Thoracic aorta (tissue), 2 donors: ENCODE results near the gene CDC42BPB. TPM values are rescaled to one million over a fixed set of nuclear protein-coding genes. Genes with fewer than 3 reads are reported as not detected.

Source experiments
- ATAC-seq: fragments of 150-250 bp; one replicate; pipeline ENCODE4 v1.8.0; 2017; ENCODE audit warnings: low read depth; ENCODE audit not compliant: insufficient number of reproducible peaks, low FRiP score
- DNase-seq: peaks from one replicate; pipeline ENCODE4 v3.0.0-alpha.2; 2020; ENCODE audit warnings: low spot score
- H3K27ac ChIP-seq, 2 donors: fragments of 200-600 bp; sonication (generic); 1 replicate in 1 of 2; 2 replicates in 1 of 2; pipeline ENCODE4 v1.5.1; 2016; ENCODE audit warnings: mild to moderate bottlenecking in 2 of 2, moderate library complexity in 2 of 2
- H3K27me3 ChIP-seq: fragments of 200-600 bp; sonication (generic); replicated peaks from 2 replicates; pipeline ENCODE4 v1.6.0; 2016; ENCODE audit warnings: mild to moderate bottlenecking; ENCODE audit not compliant: insufficient read depth
- H3K36me3 ChIP-seq: fragments of 200-600 bp; sonication (generic); one replicate; pipeline ENCODE4 v1.5.1; 2016
- H3K4me1 ChIP-seq, 2 donors: fragments of 200-600 bp; sonication (generic); 1 replicate in 1 of 2; 2 replicates in 1 of 2; pipeline versions ENCODE4 v1.5.1 to v1.6.0; 2016; ENCODE audit warnings: low read depth in 2 of 2, mild to moderate bottlenecking in 1 of 2; ENCODE audit not compliant: control insufficient read depth in 1 of 2
- H3K4me3 ChIP-seq: fragments of 200-600 bp; sonication (generic); 2 replicates; pipeline ENCODE4 v1.5.1; 2016; ENCODE audit warnings: mild to moderate bottlenecking
- H3K9me3 ChIP-seq: fragments of 200-600 bp; sonication (generic); 2 replicates; pipeline ENCODE4 v1.5.1; 2016
- total RNA-seq, 2 donors: library from RNA; depleted of rRNA; stranded (reverse); fragments of >200 nt; gene quantifications; one replicate each; pipeline versions ENCODE4 v1.1.0 to v1.2.3, GENCODE V29; 2016
- TF ChIP-seq, protein P1 (sequence below): fragments of 200-600 bp; sonication (generic); IDR thresholded peaks from one replicate; pipeline ENCODE4 v1.5.1; 2019; ENCODE audit warnings: antibody characterized with exemption

The CDC42BPB gene
- total RNA-seq, 2 donors from 2014 or later = 121 to 133 TPM

DNA sequence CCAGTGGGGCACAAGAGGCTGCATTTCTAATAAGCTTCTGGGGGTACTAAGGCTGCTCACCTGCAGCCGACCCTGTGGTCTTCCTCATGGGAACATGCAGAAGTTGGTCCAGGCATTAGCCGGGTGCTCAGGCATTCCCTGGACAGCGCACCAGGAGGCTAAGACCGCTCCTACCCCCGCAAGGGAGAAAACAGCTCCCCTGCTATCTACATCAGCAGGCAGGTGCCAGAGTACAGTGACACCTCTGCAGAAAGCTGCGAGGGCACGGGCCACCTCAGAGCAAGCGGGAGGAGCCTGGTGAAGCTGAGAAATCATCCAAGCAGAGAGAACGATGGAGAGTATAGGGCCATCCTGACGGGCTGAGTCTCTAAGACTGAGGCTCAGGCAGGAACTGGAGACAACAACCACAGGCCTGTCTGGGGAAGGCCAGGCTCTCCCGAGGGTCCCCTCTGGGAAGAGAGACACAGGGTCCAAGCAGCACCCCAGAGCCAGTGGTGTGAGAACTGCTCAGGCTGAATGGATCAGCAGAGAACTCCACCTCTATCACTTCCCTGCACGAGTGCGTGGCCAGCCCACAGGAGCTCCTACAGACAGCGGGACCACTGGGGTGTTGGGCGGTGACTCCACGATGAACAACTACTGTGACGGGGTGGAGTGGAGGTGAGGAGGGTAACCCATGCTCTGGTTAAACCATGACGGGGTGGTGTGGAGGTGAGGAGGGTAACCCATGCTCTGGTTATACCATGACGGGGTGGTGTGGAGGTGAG is 72.8 kb downstream of the CDC42BPB start:
- peaks cover 16% of the 10 kb centered on the region for H3K9me3 ChIP-seq
- TF ChIP-seq, protein P1, sequence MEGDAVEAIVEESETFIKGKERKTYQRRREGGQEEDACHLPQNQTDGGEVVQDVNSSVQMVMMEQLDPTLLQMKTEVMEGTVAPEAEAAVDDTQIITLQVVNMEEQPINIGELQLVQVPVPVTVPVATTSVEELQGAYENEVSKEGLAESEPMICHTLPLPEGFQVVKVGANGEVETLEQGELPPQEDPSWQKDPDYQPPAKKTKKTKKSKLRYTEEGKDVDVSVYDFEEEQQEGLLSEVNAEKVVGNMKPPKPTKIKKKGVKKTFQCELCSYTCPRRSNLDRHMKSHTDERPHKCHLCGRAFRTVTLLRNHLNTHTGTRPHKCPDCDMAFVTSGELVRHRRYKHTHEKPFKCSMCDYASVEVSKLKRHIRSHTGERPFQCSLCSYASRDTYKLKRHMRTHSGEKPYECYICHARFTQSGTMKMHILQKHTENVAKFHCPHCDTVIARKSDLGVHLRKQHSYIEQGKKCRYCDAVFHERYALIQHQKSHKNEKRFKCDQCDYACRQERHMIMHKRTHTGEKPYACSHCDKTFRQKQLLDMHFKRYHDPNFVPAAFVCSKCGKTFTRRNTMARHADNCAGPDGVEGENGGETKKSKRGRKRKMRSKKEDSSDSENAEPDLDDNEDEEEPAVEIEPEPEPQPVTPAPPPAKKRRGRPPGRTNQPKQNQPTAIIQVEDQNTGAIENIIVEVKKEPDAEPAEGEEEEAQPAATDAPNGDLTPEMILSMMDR = no peak
- no peak overlapping the region for H3K4me3 ChIP-seq
- no peaks in the 10 kb centered on the region for H3K4me1 ChIP-seq
- peaks cover 56% of the 10 kb centered on the region for H3K36me3 ChIP-seq
- no peak for ATAC-seq
- no peak for DNase-seq
- H3K27ac ChIP-seq = no peak overlapping the region
- H3K27me3 ChIP-seq = no peaks in the 10 kb centered on the region

DNA sequence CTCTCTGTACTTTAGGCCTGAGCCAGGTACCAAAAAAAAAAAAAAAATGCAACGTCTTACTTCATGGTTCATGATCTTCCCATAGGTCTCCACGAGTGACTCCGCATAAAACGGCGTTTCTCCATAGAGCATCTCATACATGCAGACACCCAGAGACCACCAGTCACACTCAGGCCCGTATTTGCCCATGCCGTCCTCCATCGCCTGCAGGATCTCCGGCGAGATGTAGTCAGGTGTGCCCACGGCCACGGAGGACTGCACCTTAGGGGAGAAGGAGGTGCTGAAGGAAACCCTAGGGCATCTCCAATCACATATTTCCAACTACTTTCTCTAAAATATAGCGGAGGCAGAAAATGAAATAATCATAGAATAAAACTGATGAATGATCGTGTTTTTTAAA is 73.9 kb downstream of the CDC42BPB start:
- Histone ChIP-seq H3K4me1 (no peaks in the 10 kb centered on the region), H3K36me3 (peaks cover 52% of the 10 kb centered on the region), H3K27ac (no peak overlapping the region), H3K9me3 (peaks cover 10% of the 10 kb centered on the region), H3K4me3 (no peak overlapping the region), H3K27me3 (no peaks in the 10 kb centered on the region)
- no peak for DNase-seq
- TF ChIP-seq, protein P1 = no peak
- ATAC-seq = no peak

DNA sequence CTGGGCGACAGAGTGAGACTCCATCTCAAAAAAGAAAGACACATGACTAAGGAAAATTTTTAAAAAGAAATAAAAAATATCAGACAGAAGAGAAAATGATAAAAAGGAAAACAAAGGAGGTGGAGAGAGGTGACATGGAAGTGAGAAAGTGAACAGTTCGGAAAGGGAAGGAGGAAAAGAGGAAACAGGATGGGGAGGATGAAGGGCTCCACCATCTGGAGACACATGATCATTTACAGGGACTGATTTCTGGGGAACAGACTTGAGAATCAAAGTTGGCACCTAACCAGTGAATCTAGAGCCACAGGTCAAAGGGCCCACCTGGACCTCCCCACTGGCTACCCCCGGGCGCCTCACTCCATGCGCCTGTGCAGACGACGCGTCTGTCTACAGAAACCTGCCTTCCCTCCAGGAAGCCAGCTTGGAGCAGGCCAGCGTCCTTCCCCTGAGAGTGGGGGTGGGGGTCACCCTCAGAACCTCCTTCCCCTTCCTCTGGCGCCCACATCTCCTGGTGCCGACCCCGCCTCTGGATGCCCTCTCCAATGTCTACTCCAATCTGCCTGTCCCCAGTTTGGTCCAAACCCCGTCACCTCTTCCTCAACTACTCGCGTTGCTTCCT is 74.4 kb downstream of the CDC42BPB start:
- H3K27ac ChIP-seq = no peak overlapping the region
- TF ChIP-seq, protein P1 = no peak
- ATAC-seq (no peak), DNase-seq (no peak)
- H3K9me3 ChIP-seq = peaks cover 5% of the 10 kb centered on the region
- peaks cover 47% of the 10 kb centered on the region for H3K36me3 ChIP-seq
- H3K4me3 ChIP-seq = no peak overlapping the region
- no peaks in the 10 kb centered on the region for H3K4me1 ChIP-seq
- H3K27me3 ChIP-seq = no peaks in the 10 kb centered on the region

DNA sequence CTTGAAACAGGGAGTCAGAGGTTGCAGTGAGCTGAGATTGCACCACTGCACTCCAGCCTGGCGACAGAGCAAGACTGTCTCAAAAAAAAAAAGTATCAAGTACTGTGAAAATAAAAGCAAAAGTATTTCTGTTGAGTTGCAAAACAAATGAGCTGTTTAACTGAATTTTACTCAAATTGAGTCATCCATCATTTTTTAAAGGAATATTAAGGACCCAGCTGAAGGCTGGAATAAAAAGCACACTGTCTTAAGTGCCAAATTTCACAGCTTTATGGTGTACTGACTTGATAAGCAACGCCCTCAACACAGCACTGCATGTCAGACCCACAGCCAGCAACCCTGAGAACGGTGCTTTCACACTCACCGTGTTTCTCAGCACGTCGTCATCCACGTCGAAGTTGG is 76.9 kb downstream of the CDC42BPB start:
- Histone ChIP-seq H3K9me3 (no peaks in the 10 kb centered on the region), H3K4me1 (no peaks in the 10 kb centered on the region), H3K36me3 (peaks cover 60% of the 10 kb centered on the region), H3K27me3 (no peaks in the 10 kb centered on the region), H3K4me3 (no peak overlapping the region), H3K27ac (no peak overlapping the region)
- no peak for DNase-seq
- ATAC-seq = no peak
- TF ChIP-seq, protein P1 = no peak

DNA sequence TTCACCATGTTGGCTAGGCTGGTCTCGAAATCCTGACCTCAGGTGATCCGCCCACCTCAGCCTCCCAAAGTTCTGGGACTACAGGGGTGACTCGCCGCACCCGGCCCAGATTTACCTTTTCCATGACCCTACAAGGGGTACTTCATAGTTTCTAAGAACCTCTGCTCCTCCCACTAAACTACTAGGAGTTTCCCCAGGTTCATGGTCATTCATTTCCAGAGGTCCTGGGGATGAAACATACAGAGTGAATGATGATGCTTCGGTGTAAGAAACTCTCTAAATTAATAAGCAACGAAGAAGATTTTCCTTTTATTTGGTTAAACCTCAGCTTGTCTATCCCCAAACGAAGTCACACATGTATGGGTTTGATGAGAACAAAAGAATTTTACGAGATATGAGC is 77.9 kb downstream of the CDC42BPB start:
- TF ChIP-seq, protein P1 = no peak
- ATAC-seq = no peak
- Histone ChIP-seq H3K4me3 (no peak overlapping the region), H3K27ac (no peak overlapping the region), H3K9me3 (no peaks in the 10 kb centered on the region), H3K27me3 (no peaks in the 10 kb centered on the region), H3K36me3 (peaks cover 62% of the 10 kb centered on the region), H3K4me1 (no peaks in the 10 kb centered on the region)
- DNase-seq = no peak
